Cardiac fibroblast (primary cell): ENCODE data around the gene SORBS2.

Experiments
- DNase-seq, 2 donors: peaks; one replicate each; pipeline versions ENCODE4 v3.0.0 to v3.0.0-alpha.2; 2010; ENCODE audit warnings: low read depth in 2 of 2
- H3K4me3 ChIP-seq, 2 donors: replicated peaks in 1 of 2; 1 replicate in 1 of 2; 2 replicates in 1 of 2; pipeline ENCODE4 v1.5.1; 2011; ENCODE audit warnings: low read depth in 2 of 2, low read length in 2 of 2, mild to moderate bottlenecking in 2 of 2, moderate library complexity in 1 of 2
- CTCF ChIP-seq: IDR thresholded peaks from one replicate; pipeline ENCODE4 v1.5.1; 2011; ENCODE audit warnings: low read depth, mild to moderate bottlenecking, low read length, inconsistent platforms

Gene SORBS2

DNA sequence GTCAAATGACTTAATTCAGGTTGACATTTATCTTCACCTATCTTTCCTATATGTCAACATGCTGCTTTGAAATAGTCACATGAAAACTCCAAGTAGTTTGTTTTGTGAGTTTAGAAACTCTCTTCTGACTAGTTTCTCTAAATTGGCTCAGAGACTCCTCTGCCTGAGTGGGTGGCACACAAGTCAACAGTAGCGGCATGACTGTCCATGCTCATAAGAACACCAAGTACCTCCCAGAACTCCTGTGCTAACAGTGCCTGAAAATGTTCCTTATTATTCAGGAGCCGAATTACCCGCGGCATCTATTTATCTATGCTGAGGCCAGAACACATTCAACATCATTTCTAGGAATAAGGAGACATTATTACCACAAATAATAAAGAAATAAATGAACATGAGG is 116.3 kb downstream of the SORBS2 start:
- peak in 1 of 2 donors; percentile 20 for DNase-seq
- no peak overlapping the region for H3K4me3 ChIP-seq
- TF ChIP-seq CTCF: no peak

DNA sequence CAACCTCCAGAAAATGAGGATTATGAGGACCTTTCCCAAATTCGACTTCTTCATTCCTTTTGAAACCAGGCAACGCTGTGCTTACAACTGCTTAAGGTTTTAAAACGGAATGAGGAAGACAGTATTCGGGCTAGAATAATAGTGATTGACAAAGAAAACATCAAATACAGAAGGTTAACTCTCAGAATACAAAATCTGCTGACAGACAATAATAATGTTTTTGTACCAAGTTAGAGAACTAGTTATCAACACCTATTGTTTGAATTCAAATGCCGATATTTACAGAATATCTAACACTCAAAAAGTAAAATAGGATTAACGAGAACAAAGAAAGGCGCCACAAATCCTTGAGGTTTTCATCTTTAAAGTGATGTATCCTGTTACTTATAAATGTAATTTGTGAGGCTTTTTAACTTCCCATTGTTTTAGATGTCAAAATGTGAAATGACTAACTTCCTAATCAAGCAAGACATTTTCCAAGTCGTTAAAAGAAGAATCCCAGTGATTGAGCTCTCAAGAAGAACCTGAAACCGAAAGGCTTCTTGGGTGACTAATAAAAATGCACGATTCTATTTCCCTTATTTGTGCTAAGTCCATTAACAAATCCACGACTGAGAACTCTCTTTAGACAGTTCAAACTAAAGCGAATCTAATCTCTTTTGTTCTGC is 118.3 kb downstream of the SORBS2 start:
- TF ChIP-seq CTCF: no peak
- no peak overlapping the region for H3K4me3 ChIP-seq
- DNase-seq: peak in 1 of 2 donors; percentile 26

- no peak for DNase-seq
- no peak for TF ChIP-seq CTCF
Measured at GRCh38 chr4:185689407-185689806, 122.6 kb downstream of the SORBS2 start.

DNA sequence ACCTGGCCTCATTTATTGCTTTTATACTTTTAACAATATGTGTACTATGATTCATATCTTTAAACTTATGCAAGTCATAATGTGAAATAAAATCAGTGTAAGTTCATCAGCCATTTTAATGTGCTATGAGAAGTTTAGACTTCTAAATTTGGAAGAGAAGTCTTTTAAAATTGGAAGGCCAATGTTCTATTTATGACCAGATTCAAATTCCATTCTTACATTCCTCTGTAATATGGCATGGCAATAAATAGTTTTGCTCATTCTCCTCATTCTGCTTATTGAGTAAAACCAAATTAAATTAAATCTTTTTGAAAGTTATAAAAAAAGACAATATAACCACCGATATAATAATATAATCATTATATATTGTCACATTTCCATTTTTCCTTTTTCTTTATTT is 126.2 kb downstream of the SORBS2 start:
- DNase-seq: peak in 1 of 2 donors; percentile 9
- no peak for TF ChIP-seq CTCF
- H3K4me3 ChIP-seq: no peak overlapping the region

More at GRCh38 chr4:185689407-185689806, 122.6 kb downstream of the SORBS2 start:
- no peak overlapping the region for H3K4me3 ChIP-seq

DNA sequence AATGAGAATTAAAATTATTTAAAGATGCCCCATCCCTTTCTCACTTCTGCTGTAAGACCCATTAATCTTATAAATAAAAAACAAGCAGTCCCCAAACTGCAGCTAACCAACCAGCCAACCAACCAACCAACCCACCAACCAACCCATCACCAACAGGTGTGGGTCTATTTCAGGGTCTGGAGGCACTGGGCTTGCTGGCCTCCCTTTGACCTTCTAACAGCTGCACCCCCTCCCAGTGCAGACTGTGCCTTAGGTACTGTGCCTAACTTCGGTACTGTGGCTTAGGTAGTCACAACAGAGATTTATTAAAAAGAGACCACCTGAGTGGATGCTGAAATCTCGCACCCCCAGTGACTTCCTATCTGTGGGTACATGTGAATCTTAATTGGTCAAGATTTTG is 128.1 kb downstream of the SORBS2 start:
- TF ChIP-seq CTCF: no peak
- H3K4me3 ChIP-seq: no peak overlapping the region
- DNase-seq: no peak

DNA sequence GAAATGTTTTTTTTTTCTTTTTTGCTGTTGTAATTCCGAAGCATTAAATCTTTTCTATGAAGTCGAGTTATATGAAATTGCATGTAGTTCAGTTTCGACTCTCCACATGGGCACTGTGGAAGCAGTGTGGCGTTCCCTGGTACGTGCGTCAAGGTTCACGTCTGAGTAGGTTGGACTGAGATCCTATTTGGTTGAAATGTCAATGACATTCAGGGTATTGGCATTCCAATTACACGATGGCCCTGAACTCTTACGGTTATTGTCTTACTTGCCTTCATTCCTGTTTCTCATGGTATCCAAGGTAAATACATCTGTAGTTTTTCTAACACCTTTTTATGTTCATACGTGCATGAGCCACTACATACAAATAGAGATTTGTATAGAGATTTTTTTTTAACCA is 128.8 kb downstream of the SORBS2 start:
- no peak for DNase-seq

More for the DNA sequence above, 128.8 kb downstream of the SORBS2 start:
- no peak overlapping the region for H3K4me3 ChIP-seq
- no peak for TF ChIP-seq CTCF
